ENCODE results near the gene GBGT1.
"Not testable (repeated sequence)": the region's sequence is repeated elsewhere in the genome, so short reads cannot be mapped to it uniquely, and the experiment has no call there.

Gene GBGT1

GRCh38 chr9:133163504-133164172, at the start of gene GBGT1:
Gene GBGT1, minus strand, starts transcription at chr9:133163914. Its CDS starts 1,502 bp downstream, at chr9:133162412.
- H3K27me3 Mint-ChIP-seq = peaks cover 18% of the 10 kb centered on the region
- peaks cover 23% of the 10 kb centered on the region for H3K4me1 Mint-ChIP-seq
- peak; percentile 71 for ATAC-seq
- no peaks in the 10 kb centered on the region for H3K9me3 Mint-ChIP-seq
- peak within 1 kb of the TSS in 1 of 2 donors; percentile 52 for H3K27ac Mint-ChIP-seq
- H3K4me3 Mint-ChIP-seq = peak within 1 kb of the TSS; percentile 85 to 88
- DNase-seq = peak in 1 of 2 donors; percentile 15

GRCh38 chr9:133210609-133211008, 46.9 kb upstream of the GBGT1 start:
- Mint-ChIP-seq H3K4me1 (no peaks in the 10 kb centered on the region), H3K27me3 (peaks cover 55% of the 10 kb centered on the region), H3K27ac (no peak overlapping the region), H3K4me3 (no peak overlapping the region), H3K9me3 (no peaks in the 10 kb centered on the region)
- DNase-seq (no peak), ATAC-seq (no peak)

- no peaks in the 10 kb centered on the region for H3K4me1 Mint-ChIP-seq
- H3K27me3 Mint-ChIP-seq = peaks cover 50% of the 10 kb centered on the region
- H3K4me3 Mint-ChIP-seq = no peak overlapping the region
- DNase-seq (no peak), ATAC-seq (no peak)
- no peaks in the 10 kb centered on the region for H3K9me3 Mint-ChIP-seq
- H3K27ac Mint-ChIP-seq = no peak overlapping the region
Observed at GRCh38 chr9:133210202-133210532, 46.5 kb upstream of the GBGT1 start.

DNA sequence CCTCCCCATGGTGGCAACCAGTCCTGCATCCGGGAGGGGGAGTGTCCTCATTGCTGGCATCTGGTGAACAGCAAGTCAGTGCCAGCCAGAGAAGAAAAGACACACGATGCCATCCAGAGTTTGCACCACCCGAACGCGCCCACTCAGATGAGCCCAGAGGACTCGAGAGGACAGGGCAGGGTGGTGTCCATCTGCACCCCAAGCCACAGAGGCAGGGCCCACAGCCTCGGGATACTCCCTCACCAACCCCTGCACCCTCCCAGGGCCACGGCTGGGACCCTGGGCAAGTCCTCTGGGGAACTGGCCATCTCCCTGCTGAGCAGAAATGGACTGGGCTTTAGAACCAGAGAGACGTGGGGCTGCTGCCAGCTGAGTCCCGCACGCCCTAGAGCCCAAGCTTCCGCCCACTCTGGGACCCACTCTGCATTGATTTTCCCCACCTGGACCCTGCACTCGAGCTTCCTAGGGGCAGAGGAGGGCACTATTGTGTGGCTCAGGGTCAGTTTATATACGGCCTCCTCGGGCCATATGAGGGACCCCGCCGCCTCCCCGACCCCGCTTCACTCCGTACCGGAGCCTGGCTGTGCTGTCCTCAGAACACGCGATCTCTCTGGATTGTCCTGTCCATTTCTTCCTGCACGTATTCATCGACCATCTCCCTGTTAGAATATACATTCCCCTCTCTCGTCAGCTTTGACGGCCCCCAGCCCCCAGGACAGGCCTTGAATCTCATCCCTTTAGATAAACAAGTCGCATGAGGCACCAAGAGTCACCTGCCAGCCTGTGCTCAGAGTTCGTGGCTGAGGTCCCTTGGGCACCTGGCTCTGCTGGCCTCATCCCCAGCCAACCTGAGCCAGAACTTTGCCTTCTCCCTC, 45.9 kb upstream of the GBGT1 start:
- peaks cover 44% of the 10 kb centered on the region for H3K27me3 Mint-ChIP-seq
- H3K27ac Mint-ChIP-seq, H3K9me3 Mint-ChIP-seq, DNase-seq, ATAC-seq, H3K4me3 Mint-ChIP-seq, H3K4me1 Mint-ChIP-seq: not testable (repeated sequence)

DNA sequence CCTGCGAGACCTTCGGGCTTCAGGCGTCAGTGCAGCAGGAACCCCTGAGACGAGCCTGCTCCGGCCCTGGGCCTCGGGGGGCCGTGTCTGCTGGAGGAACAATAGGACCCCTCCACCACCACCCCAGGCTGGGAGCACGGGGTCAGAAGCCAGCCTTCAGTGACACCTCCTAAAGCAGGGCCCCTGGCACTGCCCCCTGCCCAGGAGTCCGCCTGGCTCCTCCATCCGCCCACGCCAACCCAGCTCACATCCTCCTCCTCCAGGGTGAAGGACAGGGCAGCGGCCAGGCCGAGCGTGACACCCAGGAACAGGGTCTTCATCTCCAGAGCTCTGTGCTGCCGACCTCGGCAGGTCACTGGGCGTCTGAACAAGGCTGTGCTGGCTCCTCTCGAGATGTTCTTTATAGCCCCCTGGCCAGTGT, 45.2 kb upstream of the GBGT1 start, which contains the start of gene OBP2B:
OBP2B (minus strand) TSS at position 371 of the 421 bp plus-strand sequence; CDS start at position 320, 51 bp downstream.
- H3K4me3 Mint-ChIP-seq, DNase-seq, H3K9me3 Mint-ChIP-seq, H3K4me1 Mint-ChIP-seq, H3K27ac Mint-ChIP-seq: not testable (repeated sequence)
- peak; percentile 28 for ATAC-seq
- peaks cover 38% of the 10 kb centered on the region for H3K27me3 Mint-ChIP-seq

DNA sequence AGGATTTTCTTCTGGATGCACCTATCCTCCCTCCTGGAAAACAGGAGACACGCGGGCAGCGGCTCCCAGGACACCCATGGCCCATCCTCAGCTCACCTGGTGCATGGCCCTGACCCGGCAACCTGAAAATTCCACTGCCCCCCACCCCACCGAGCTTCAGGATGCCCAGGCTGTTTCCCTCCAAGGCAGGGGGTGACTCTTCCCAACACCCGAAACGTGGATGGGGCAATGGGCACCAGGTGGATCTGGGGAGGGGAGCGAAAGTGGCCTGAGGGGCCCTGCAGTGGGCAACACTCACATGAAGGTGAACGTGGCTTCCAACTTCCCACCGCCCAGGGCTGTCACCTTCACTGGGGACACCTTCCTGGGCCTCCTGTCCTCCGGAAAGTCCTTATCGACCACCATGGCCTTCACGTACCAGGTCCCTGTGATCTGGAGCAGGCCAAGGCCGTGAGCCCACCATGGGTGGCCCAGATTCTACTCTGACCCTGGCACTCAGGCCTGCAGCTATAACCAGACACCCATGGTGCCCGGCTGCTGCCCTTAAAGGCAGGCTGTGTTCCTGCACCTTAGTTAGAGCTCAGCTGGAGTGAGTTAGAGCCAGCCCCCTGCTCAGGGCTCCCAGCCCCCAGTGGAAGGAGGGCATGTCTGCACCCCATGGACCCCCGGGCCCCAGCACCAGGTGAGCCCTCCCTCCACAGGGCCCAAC, 44.6 kb upstream of the GBGT1 start:
- peaks cover 33% of the 10 kb centered on the region for H3K27me3 Mint-ChIP-seq
- not testable (repeated sequence) for H3K4me3 Mint-ChIP-seq, H3K27ac Mint-ChIP-seq

DNA sequence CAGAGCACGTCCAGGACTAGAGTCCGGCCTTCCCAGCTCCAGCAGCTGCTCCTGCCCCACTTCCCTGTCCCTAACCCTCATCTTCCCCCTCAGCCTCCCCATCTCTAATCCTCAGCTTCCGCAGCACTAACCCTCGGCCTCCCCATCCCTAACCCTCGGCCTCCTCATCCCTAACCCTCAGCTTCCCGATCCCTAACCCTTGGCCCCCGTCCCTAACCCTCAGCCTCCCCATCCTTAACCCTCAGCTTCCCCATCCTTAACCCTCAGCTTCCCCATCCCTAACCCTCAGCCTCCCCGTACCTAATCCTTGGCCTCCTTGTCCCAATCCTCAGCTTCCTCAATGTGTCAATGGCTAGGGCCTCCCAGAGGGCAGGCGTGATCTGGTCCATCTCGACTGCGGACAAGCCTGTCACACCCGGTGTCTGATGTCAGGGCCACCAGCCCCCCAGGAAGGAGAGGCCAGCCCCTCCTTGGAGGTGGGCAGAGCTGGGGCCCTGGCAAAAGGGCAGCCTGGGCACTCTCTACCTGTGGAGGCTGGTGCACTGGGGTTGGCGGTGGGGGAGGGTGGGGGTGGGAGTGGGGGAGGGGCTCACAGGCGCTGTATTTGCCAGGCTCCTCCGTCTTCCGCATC, 43.9 kb upstream of the GBGT1 start:
- Mint-ChIP-seq H3K9me3 (no peaks in the 10 kb centered on the region), H3K27ac (peak overlapping the region; percentile 61 to 83), H3K4me3 (no peak overlapping the region), H3K4me1 (no peaks in the 10 kb centered on the region), H3K27me3 (peaks cover 32% of the 10 kb centered on the region)
- DNase-seq = no peak
- no peak for ATAC-seq

More for the DNA sequence above, 44.6 kb upstream of the GBGT1 start:
- ATAC-seq = peak; percentile 33
- not testable (repeated sequence) for H3K4me1 Mint-ChIP-seq, DNase-seq, H3K9me3 Mint-ChIP-seq

DNA sequence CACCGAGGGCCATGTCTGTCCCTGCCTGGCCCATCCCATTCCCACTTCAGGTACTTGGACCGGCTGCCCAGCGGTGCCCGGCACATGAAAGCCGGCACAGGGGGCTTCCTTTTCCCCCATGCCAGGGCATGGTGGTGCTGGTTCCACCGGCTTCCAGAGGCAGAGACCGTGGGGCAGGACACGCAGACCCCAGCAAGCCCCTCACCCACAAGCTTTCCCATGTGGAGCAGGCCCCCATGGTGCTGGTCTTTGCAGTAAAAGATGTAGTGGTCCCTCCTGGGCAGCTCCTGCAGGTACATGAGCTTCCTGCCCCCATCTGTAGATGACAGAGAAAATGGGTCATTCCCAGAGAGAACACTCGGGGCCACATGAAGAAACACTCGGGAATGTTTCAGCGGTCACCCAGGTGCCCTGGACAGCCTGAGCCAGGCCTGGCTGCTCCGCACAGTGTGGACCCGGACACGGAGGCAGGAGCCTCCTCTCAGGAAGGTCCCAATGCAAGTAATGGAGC, 43.4 kb upstream of the GBGT1 start:
- DNase-seq = no peak
- Mint-ChIP-seq H3K4me1 (no peaks in the 10 kb centered on the region), H3K27me3 (peaks cover 29% of the 10 kb centered on the region), H3K9me3 (no peaks in the 10 kb centered on the region), H3K27ac (peak overlapping the region in 1 of 2 donors; percentile 61), H3K4me3 (no peak overlapping the region)
- no peak for ATAC-seq

- ATAC-seq (no peak), DNase-seq (no peak)
- Mint-ChIP-seq H3K4me3 (no peak overlapping the region), H3K9me3 (no peaks in the 10 kb centered on the region), H3K27me3 (peaks cover 26% of the 10 kb centered on the region), H3K4me1 (no peaks in the 10 kb centered on the region), H3K27ac (peak overlapping the region in 1 of 2 donors; percentile 61)
Observed at GRCh38 chr9:133205996-133206931, 42.5 kb upstream of the GBGT1 start.

- not testable (repeated sequence) for ATAC-seq, H3K4me3 Mint-ChIP-seq, H3K4me1 Mint-ChIP-seq, H3K9me3 Mint-ChIP-seq, DNase-seq, H3K27ac Mint-ChIP-seq
- peaks cover 31% of the 10 kb centered on the region for H3K27me3 Mint-ChIP-seq
Observed at GRCh38 chr9:133205481-133205887, 41.8 kb upstream of the GBGT1 start.

GRCh38 chr9:133204993-133205336, 41.3 kb upstream of the GBGT1 start:
- Mint-ChIP-seq H3K4me3 (no peak overlapping the region), H3K9me3 (peaks cover 4 to 6% of the 10 kb centered on the region in 2 donors), H3K4me1 (peaks cover 5% of the 10 kb centered on the region), H3K27ac (no peak overlapping the region), H3K27me3 (peaks cover 31% of the 10 kb centered on the region)
- ATAC-seq (no peak), DNase-seq (no peak)

GRCh38 chr9:133204335-133204992, 40.8 kb upstream of the GBGT1 start:
- H3K9me3 Mint-ChIP-seq = peaks cover 6 to 9% of the 10 kb centered on the region in 2 donors
- no peak overlapping the region for H3K4me3 Mint-ChIP-seq
- H3K27me3 Mint-ChIP-seq = peaks cover 31% of the 10 kb centered on the region
- peaks cover 7% of the 10 kb centered on the region for H3K4me1 Mint-ChIP-seq
- DNase-seq = no peak
- ATAC-seq = no peak
- no peak overlapping the region for H3K27ac Mint-ChIP-seq

DNA sequence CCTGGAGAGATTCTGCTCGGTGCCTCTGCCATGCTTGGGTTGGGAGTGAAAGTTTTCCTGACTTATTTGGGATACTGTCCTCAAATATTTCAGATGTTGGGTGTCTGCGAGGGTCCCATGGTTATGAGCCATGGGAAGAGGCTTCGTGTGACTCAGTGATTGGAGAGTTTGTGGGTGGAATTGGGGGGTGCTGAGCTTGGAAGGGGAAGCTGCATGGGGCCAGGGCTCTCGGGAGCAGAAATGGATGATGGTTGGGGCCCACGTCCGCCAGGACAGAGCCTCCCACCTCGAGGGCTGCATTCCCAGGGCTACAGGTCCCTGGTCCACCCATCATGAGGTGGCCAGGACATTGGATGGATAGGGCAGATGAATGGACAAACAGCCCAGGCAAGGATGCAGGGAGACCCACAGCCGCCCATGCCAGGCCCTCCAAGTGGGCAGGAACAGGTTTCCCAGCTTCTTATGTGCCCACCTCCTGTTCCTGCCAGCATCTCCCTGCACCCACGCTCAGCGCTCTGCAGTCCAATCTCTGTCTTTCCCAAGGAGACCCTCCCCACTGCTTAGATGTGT, 39.9 kb upstream of the GBGT1 start:
- Mint-ChIP-seq H3K27me3 (peaks cover 37% of the 10 kb centered on the region), H3K4me3 (no peak overlapping the region), H3K27ac (no peak overlapping the region), H3K4me1 (peaks cover 12% of the 10 kb centered on the region), H3K9me3 (peaks cover 6 to 9% of the 10 kb centered on the region in 2 donors)
- ATAC-seq (no peak), DNase-seq (no peak)

Measured in stimulated activated naive CD8-positive, alpha-beta T cell treated with anti-CD3 and anti-CD28 coated beads, Interleukin-15, amount 100 ng/mL, for 72 hours (primary cell).